ENCODE results near the gene SMURF1.

SMURF1 gene

DNA sequence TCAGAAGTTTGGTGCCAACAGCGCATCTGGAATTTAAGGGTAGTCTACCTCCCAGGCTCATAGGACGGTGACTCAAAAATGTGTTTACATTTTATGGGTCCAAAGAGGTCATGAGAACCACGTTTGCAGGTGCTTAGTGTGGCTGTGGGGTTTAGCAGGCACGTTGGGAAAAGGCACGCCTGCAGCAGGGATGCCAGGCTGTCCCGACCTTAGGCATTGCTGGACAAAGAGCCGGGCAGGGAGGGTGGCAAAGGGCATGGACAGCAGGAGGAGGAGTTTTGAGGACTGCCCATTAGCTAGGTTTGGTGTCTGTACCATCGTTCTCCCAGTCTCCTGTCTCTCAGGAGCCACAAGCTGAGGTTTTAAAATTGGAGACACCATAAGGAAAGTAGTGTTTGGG lies 161.2 kb downstream of the SMURF1 start:
- FAIRE-seq (no peak), DNase-seq (ENCODE audit: insufficient read length) (no peak)
- TF ChIP-seq POLR2A (IDR thresholded peaks at IDR 0.05; ENCODE audit: low read depth, low read length) (no peak), POLR2AphosphoS5 (IDR thresholded peaks at IDR 0.05; ENCODE audit: low read depth, low read length) (no peak), TAF1 (IDR thresholded peaks at IDR 0.05; ENCODE audit: borderline replicate concordance, low read depth, low read length) (no peak)

DNA sequence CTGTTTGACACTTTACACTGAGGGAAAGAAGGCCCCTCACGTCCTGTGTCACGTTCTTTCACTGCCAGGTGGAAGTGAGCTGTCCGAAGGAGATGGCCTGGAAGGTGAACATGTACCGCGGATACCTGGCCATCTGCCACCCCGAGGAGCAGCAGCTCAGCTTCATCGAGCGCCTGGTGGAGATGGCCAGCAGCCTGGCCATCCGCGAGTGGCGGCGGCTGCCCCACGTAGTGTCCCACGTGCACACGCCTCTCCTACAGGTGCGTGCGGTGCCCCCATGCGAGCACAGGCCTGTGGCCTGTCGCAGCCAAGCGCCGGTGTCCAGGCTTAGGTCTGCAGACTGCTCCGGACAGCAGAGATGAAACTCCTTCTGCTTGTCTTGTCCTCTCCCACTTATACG lies 162.2 kb downstream of the SMURF1 start:
- FAIRE-seq (no peak), DNase-seq (ENCODE audit: insufficient read length) (no peak)
- no peak for TF ChIP-seq POLR2A (IDR thresholded peaks at IDR 0.05; ENCODE audit: low read depth, low read length)
- TF ChIP-seq TAF1 (IDR thresholded peaks at IDR 0.05; ENCODE audit: borderline replicate concordance, low read depth, low read length), result no peak

DNA sequence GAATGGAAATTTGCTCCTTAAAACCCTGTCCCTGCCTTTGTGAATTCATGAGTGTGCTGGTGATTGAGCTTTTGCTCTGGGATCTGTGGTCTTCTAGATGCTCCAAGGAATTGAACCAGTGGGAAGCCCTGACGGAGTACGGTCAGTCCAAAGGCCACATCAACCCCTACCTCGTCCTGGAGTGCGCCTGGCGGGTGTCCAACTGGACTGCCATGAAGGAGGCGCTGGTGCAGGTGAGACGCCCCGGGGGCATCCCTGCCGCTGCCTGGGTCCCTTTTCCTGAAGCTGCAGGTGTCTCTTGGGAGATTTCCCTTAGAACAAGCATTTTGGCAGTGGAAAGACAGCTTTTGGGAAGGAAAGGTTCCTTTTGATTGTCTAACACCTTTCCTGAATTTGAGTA lies 165.2 kb downstream of the SMURF1 start:
- TF ChIP-seq POLR2AphosphoS5 (IDR thresholded peaks at IDR 0.05; ENCODE audit: low read depth, low read length), result no peak
- TF ChIP-seq TAF1 (IDR thresholded peaks at IDR 0.05; ENCODE audit: borderline replicate concordance, low read depth, low read length), result no peak
- TF ChIP-seq POLR2A (IDR thresholded peaks at IDR 0.05; ENCODE audit: low read depth, low read length), result no peak
- DNase-seq (ENCODE audit: insufficient read length), result no peak
- FAIRE-seq, result no peak
